NCI-H345 treated with DMSO at 0.1 percent for 48 hours (cell line): ENCODE results near the gene MICU2.

Source experiments
- DNase-seq: peaks from one replicate; lab custom pipeline; 2025; ENCODE audit not compliant: unreplicated experiment; lab: John Stamatoyannopoulos, UW

Gene MICU2, protein sequence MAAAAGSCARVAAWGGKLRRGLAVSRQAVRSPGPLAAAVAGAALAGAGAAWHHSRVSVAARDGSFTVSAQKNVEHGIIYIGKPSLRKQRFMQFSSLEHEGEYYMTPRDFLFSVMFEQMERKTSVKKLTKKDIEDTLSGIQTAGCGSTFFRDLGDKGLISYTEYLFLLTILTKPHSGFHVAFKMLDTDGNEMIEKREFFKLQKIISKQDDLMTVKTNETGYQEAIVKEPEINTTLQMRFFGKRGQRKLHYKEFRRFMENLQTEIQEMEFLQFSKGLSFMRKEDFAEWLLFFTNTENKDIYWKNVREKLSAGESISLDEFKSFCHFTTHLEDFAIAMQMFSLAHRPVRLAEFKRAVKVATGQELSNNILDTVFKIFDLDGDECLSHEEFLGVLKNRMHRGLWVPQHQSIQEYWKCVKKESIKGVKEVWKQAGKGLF

DNA sequence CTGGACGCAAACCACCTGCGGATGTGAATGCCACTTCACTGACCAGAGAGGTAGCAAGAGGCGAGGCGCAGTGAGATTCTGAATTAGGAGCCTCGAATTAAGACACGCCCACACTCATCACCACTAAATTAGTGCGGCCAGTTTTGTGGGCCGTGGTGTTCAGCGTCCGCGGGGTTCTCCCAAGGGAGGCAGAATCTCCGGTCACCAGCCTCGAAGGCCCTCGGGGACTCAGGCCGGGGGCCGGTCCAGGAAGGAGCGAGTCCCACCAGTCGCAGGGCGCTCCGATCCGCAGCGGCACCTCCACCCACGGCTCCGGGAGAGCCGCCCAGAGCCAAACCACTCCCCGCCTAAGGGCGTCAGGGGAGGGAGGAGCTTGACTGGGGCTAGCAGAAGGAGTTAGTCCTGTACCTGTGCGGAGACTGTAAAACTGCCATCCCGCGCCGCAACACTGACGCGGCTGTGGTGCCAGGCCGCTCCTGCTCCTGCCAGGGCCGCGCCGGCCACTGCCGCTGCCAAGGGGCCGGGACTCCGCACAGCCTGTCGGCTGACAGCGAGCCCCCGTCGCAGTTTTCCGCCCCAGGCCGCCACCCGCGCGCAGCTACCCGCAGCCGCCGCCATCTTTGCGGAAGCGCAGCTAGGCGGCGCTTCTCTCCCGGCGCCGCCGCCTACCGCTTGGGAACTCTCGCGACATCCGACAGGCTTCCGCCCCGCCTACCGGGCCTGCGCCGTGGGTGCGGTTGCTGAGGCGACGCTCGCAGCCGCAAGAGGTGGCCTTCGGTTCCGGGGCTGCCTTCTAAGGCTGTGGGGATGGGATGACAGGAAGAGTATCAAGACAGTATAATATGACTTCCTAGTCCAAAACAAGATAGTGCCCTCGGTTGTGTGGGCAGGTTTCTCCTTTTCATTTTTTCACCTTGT, at the start of gene MICU2:
TSS of gene MICU2 (minus strand) at position 640 of the 918 bp plus-strand sequence. CDS start at position 618, 22 bp downstream.
- DNase-seq: peak; percentile 60

- no peak for DNase-seq
Measured at GRCh38 chr13:21641629-21642028, 37.7 kb upstream of the MICU2 start.

- no peak for DNase-seq
Measured at GRCh38 chr13:21639561-21639960, 35.6 kb upstream of the MICU2 start.

GRCh38 chr13:21638319-21639282, 34.6 kb upstream of the MICU2 start:
- peak; percentile 10 for DNase-seq

DNA sequence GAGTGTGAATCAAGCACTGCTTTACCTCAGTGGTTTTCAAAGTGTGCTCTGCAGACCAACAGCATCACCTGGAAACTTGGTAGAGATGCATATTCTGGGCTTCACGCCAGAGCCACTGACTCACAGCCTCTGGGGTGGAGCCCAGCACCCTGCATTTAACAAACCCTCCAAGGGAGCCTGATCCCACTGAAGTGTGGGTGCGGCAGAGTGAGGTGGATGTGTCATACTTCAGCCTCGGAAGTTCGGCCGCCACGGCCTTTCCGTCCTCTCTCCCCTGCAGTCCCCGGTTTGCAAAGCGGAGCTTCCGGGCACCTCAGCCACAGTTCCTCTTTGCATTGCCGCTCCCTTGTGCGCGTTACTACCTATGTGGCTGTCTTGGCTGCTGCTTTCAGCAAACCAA, 33.3 kb upstream of the MICU2 start:
- DNase-seq: peak; percentile 62

GRCh38 chr13:21636656-21637055, 32.7 kb upstream of the MICU2 start:
- DNase-seq: peak; percentile 3

- no peak for DNase-seq
Measured at GRCh38 chr13:21632196-21632595, 28.2 kb upstream of the MICU2 start.

DNA sequence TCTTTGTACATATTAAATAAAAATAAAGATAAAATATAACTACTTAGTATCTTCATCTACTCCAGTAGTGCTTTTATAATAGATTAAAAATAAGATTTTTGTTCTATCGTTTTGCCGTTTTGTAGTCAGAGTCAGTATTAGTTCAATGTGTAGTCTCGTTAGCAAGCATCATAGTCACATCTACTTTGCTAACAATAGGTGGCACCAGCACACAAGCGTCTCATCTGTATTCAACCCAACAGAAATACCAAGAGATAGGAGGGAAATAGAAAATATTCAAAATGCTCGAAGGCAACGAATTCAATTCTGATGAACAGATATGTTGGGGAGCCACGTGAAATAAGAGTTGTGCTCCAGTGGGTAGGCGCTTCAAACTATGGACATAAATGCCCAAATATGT, 21.4 kb upstream of the MICU2 start:
- DNase-seq: peak; percentile 12

DNA sequence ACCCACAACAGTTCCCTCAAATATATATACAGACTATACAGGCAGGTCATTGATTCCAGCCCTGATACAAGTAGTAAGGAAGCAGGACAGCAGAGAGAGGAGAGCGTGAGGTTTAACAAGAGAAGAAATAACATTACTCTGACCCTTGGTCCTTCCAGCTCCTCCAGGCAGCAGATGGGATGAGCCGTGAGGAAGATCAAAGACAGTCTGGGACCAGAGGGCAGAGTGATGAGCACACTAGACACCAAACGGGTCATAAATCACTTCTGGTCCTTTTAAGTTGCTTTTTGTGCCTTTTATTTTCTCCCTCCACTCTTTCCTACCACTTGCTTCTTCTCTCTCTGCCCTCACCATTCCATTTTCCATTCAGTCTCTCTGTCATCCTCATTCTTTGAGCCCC, 16.9 kb upstream of the MICU2 start:
- no peak for DNase-seq

DNA sequence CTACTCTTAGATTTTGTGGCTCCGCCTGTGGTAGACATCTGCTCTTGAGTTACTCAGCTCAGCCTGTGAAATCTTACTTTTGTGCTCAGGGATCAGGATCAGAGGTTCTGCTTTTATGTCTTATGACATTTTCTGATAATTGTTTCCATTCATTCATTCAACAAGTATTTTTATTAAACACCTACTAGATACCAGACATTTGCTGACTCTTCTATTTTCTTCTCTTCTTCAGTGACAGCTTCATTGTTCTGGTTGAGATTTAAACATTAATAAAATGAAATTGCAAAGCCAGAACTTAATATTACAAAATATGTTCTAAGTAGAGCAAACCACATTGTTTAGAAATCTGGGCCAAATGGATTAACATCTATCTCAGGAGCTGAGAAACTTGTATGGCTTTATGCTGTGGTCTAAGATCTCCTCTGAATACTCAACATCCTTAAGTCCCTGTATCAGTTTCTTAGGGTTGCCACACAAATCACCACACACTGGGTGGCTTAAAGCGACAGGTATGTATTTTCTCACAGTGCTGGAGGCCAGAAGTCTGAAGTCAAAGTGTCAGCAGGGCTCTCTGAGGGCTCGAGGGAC, 15.8 kb upstream of the MICU2 start:
- DNase-seq: no peak

- DNase-seq: no peak
Measured at GRCh38 chr13:21616880-21617279, 12.9 kb upstream of the MICU2 start.

DNA sequence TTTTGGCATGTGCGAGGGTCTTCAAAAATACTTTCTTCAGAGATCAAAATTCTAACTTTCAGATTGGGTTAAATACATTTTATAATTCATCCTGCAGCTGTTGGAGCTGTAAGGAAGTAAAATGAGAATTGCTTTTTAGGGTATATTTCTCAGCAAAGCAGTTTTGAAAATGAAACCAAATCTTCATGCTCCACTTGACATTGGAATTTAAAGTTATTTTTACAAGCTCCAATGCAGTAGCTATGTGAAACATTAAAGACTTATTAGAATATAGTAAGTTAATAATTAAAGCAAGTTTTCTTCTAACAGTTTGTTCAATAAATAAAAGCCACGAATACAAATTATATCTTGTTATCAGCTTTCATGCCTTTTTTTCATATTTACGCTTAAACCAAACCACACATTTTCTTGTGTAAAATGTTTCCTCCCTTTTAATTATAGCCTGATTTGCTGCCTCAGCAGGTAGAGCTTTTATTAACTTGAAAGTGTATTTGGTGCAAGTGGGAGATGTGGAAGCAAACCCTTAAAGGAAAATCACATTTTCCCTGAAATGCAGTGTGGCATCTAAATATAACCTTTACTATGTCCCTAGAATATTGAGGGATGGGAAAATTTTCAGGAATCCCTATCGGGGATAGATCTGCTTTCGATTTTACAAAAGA, 12.4 kb upstream of the MICU2 start:
- DNase-seq: no peak

GRCh38 chr13:21615427-21615826, 11.5 kb upstream of the MICU2 start:
- DNase-seq: no peak

- no peak for DNase-seq
Measured at GRCh38 chr13:21613791-21614190, 9.8 kb upstream of the MICU2 start.

DNA sequence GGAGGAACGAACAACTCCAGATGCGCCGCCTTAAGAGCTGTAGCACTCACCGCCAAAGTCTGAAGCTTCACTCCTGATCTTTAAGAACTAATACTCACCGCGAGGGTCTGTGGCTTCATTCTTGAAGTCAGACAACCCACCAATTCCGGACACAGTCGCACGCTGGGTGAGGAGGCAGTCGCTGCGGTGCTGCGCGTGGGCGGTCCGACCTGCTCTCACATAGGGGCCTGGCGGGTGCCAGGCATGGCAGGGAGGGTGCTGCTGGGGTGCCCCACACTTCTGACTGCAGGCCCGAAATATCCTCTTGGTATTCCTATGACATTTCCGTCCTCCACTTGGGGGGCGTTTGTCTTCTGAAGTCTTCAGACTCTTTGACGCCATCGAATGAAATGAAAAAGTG, 7.4 kb upstream of the MICU2 start:
- DNase-seq: no peak

DNA sequence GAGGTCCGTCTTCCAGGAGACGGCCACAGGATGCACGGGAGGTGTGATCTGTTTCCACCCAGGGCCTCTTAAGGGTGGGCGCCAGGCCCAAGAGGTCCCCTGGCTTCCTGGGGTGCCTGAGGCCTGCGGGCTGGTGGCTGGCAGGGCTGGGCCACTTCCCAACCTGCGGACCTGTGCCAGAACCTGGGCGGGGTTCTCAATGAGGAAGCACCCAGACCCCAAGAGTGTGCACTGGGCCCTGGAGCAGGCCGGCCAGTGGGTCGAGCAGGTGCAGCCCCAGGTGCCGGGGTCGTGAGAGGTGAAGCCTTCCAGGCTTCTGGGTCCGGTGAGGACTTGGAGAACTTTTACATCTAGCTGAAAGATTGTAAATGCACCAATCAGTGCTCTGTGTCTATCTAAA, 6.7 kb upstream of the MICU2 start:
- no peak for DNase-seq

GRCh38 chr13:21608961-21609360, 5.0 kb upstream of the MICU2 start:
- no peak for DNase-seq

DNA sequence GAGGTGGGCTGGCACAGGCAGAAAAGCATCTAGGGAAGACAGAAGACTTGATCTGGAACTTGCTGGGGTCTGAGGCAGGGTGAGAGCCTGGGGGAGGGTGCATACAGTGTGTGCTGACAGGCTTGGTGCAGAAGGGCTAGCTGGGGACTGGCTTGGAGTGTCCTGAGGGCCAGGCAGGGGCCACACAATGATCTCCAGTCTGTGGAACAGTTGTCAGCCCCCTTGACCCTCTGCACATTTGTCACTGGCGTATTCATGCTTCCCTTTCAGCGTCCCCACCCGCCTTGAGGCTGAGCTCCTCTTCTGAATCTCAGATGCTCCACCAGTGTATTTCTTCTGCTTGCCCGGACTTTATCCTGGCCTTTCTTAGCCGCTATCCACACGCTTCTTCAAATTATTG, 2.8 kb upstream of the MICU2 start:
- DNase-seq: no peak

- no peak for DNase-seq
Measured at GRCh38 chr13:21606251-21606650, 2.3 kb upstream of the MICU2 start.

DNA sequence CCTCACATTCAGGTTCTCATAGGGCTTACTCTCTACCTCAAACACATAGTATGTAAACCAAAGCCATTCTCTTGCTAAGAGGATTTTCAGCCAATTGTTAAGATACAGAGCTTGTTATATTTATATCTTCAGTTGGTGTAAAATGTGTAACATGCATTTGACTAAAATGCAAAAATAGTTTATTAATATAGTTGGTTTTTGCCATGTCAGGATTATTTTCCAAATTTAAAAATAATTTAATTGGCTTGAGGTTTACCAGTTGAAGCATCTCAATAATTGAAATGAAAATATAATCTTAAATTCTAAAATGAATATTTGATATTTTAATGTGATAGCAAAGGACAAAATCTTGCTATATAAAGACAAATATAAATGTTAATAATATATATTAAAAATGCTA, 7.2 kb downstream of the MICU2 start:
- no peak for DNase-seq
